ENCODE results near the gene TAS1R3.

Gene TAS1R3

GRCh38 chr1:1331068-1331965 lies at the start of gene TAS1R3:
Gene TAS1R3 (plus strand): TSS chr1:1331280. CDS start chr1:1331346, 66 bp downstream.
- no peak for DNase-seq

- peak; percentile 56 for DNase-seq
Measured at GRCh38 chr1:1281533-1282321, 49.4 kb upstream of the TAS1R3 start.

GRCh38 chr1:1282998-1283397 lies 48.1 kb upstream of the TAS1R3 start:
- DNase-seq: peak; percentile 63

GRCh38 chr1:1283821-1284220 lies 47.3 kb upstream of the TAS1R3 start:
- DNase-seq: no peak

GRCh38 chr1:1284221-1285101 lies 46.6 kb upstream of the TAS1R3 start:
- no peak for DNase-seq

GRCh38 chr1:1285102-1285571 lies 45.9 kb upstream of the TAS1R3 start:
- DNase-seq: no peak

- no peak for DNase-seq
Measured at GRCh38 chr1:1285611-1286311, 45.3 kb upstream of the TAS1R3 start.

GRCh38 chr1:1286313-1287261 lies 44.5 kb upstream of the TAS1R3 start:
- DNase-seq: no peak

- DNase-seq: no peak
Measured at GRCh38 chr1:1287288-1288110, 43.6 kb upstream of the TAS1R3 start.

- peak; percentile 80 for DNase-seq
Measured at GRCh38 chr1:1290238-1290731, 40.8 kb upstream of the TAS1R3 start.

- DNase-seq: no peak
Measured at GRCh38 chr1:1291023-1291528, 40.0 kb upstream of the TAS1R3 start.

- DNase-seq: peak; percentile 76
Measured at GRCh38 chr1:1291548-1292441, 39.3 kb upstream of the TAS1R3 start.

GRCh38 chr1:1292442-1292779 lies 38.7 kb upstream of the TAS1R3 start:
- DNase-seq: no peak

- no peak for DNase-seq
Measured at GRCh38 chr1:1292851-1293250, 38.2 kb upstream of the TAS1R3 start.

GRCh38 chr1:1293263-1294249 lies 37.5 kb upstream of the TAS1R3 start:
- DNase-seq: no peak

- DNase-seq: no peak
Measured at GRCh38 chr1:1294250-1294890, 36.7 kb upstream of the TAS1R3 start.

Data from activated CD4-positive, alpha-beta T cell treated with anti-CD3 and anti-CD28 coated beads for 48 hours (primary cell).